Astrocyte of the hippocampus (primary cell): ENCODE data around the gene FAM120AOS.

Source experiments
- DNase-seq: peaks from one replicate; pipeline ENCODE4 v3.0.0; 2011; ENCODE audit warnings: low read depth, low spot score

FAM120AOS gene

GRCh38 chr9:93453047-93453914 lies at the start of gene FAM120AOS:
FAM120AOS (minus strand) TSS chr9:93453581; CDS start chr9:93452709, 872 bp downstream.
- DNase-seq = peak; percentile 97

GRCh38 chr9:93501406-93501805 lies 48.0 kb upstream of the FAM120AOS start:
- DNase-seq = peak; percentile 34

- no peak for DNase-seq
Measured at GRCh38 chr9:93500571-93501298, 47.4 kb upstream of the FAM120AOS start.

- DNase-seq = no peak
Measured at GRCh38 chr9:93496285-93496684, 42.9 kb upstream of the FAM120AOS start.

GRCh38 chr9:93493949-93494348 lies 40.6 kb upstream of the FAM120AOS start:
- no peak for DNase-seq

- DNase-seq = no peak
Measured at GRCh38 chr9:93492327-93492726, 38.9 kb upstream of the FAM120AOS start.

- DNase-seq = no peak
Measured at GRCh38 chr9:93491593-93492232, 38.3 kb upstream of the FAM120AOS start.

GRCh38 chr9:93488244-93488643 lies 34.9 kb upstream of the FAM120AOS start:
- DNase-seq = no peak

- DNase-seq = no peak
Measured at GRCh38 chr9:93486268-93486667, 32.9 kb upstream of the FAM120AOS start.

GRCh38 chr9:93483497-93483896 lies 30.1 kb upstream of the FAM120AOS start:
- DNase-seq = no peak

GRCh38 chr9:93480728-93481324 lies 27.4 kb upstream of the FAM120AOS start:
- DNase-seq = no peak

- DNase-seq = no peak
Measured at GRCh38 chr9:93480262-93480661, 26.9 kb upstream of the FAM120AOS start.

GRCh38 chr9:93479726-93480125 lies 26.3 kb upstream of the FAM120AOS start:
- no peak for DNase-seq

GRCh38 chr9:93477397-93477796 lies 24.0 kb upstream of the FAM120AOS start:
- no peak for DNase-seq

- DNase-seq = no peak
Measured at GRCh38 chr9:93476924-93477323, 23.5 kb upstream of the FAM120AOS start.

- DNase-seq = no peak
Measured at GRCh38 chr9:93475856-93476255, 22.5 kb upstream of the FAM120AOS start.

GRCh38 chr9:93475108-93475507 lies 21.7 kb upstream of the FAM120AOS start:
- DNase-seq = no peak

GRCh38 chr9:93473411-93473810 lies 20.0 kb upstream of the FAM120AOS start:
- DNase-seq = no peak

- DNase-seq = no peak
Measured at GRCh38 chr9:93471124-93471523, 17.7 kb upstream of the FAM120AOS start.

- DNase-seq = no peak
Measured at GRCh38 chr9:93470391-93470790, 17.0 kb upstream of the FAM120AOS start.

GRCh38 chr9:93468763-93469456 lies 15.5 kb upstream of the FAM120AOS start:
- peak; percentile 12 for DNase-seq
